GM12878 (cell line): ENCODE results near the gene KRTCAP3. TPM values are rescaled to one million over a fixed set of nuclear protein-coding genes. Genes with fewer than 3 reads are reported as not detected.

Experiments
- ATAC-seq: fragments of 200-7000 bp; cut with Tn5 transposase; 3 replicates; pipeline ENCODE4 v1.9.1; 2020; ENCODE audit warnings: mild to moderate bottlenecking, moderate library complexity
- BruUV-seq: library from RNA; stranded (reverse); fragments of 400-500 nt; replicated peaks from 2 replicates; lab custom pipeline; 2021; lab: Mats Ljungman, UMichigan
- CTCF ChIA-PET: fragments of 300-600 bp; sonication (Branson Sonifier 250); formaldehyde crosslinking; extraction: SDS; loops from one replicate; lab custom pipeline; 2021; ENCODE audit warnings: inconsistent platforms; lab: Yijun Ruan, JAX
- POLR2A ChIA-PET: fragments of 350-600 bp; formaldehyde crosslinking; extraction: SDS; loops from one replicate; lab custom pipeline; 2021; ENCODE audit warnings: inconsistent platforms; lab: Charles Lee
- RAD21 ChIA-PET: fragments of 300-600 bp; sonication (Branson Sonifier 250); formaldehyde crosslinking; loops from one replicate; lab custom pipeline; 2023; ENCODE audit warnings: antibody characterized with exemption; ENCODE audit not compliant: unreplicated experiment; lab: Charles Lee
- SMC1A ChIA-PET: fragments of 300-600 bp; sonication (Branson Sonifier 250); formaldehyde crosslinking; loops from one replicate; lab custom pipeline; 2023; ENCODE audit not compliant: unreplicated experiment, uncharacterized antibody; lab: Charles Lee
- DNase-seq: peaks from one replicate; pipeline ENCODE4 v3.0.0-alpha.2; 2011; ENCODE audit warnings: low read depth, low spot score
- FAIRE-seq: peaks from 3 replicates; lab custom pipeline; 2011; peaks lifted over from hg19 to GRCh38; lab: Jason Lieb, UNC
- H2AFZ ChIP-seq: 2 replicates; pipeline ENCODE4 v1.6.0; 2011; ENCODE audit warnings: low read depth, low read length, control low read depth; ENCODE audit not compliant: control insufficient read depth
- H3K27ac ChIP-seq: 2 replicates; pipeline ENCODE4 v1.5.1; 2011; ENCODE audit warnings: control low read depth; ENCODE audit not compliant: control insufficient read depth, insufficient read depth
- H3K27me3 ChIP-seq, 2 experiments: replicated peaks in 1 of 2; 2 replicates each; pipeline versions ENCODE4 v1.6.0 to v1.6.1; 2011; ENCODE audit warnings: low read length in 1 of 2; ENCODE audit not compliant: control insufficient read depth in 2 of 2, insufficient read depth in 2 of 2
- H3K36me3 ChIP-seq, 2 experiments: 2 replicates each; pipeline ENCODE4 v1.5.1; 2011; ENCODE audit warnings: low read length in 1 of 2; ENCODE audit not compliant: control insufficient read depth in 2 of 2, insufficient read depth in 2 of 2
- H3K4me1 ChIP-seq: 2 replicates; pipeline ENCODE4 v1.6.1; 2011; ENCODE audit warnings: mild to moderate bottlenecking, low read length, moderate library complexity, mixed read lengths; ENCODE audit not compliant: control insufficient read depth, insufficient read depth
- H3K4me2 ChIP-seq: 2 replicates; pipeline ENCODE4 v1.6.0; 2011; ENCODE audit warnings: control low read depth; ENCODE audit not compliant: control insufficient read depth, insufficient read depth
- H3K4me3 ChIP-seq: fragments of 200-600 bp; sonication (generic); 2 replicates; pipeline ENCODE4 v1.5.1; 2016
- H3K79me2 ChIP-seq: 2 replicates; pipeline ENCODE4 v1.6.0; 2011; ENCODE audit warnings: low read length; ENCODE audit not compliant: control insufficient read depth, insufficient read depth
- H3K9ac ChIP-seq: 2 replicates; pipeline ENCODE4 v1.8.0; 2011; ENCODE audit warnings: low read length, control low read depth, mixed read lengths; ENCODE audit not compliant: control insufficient read depth, insufficient read depth
- H3K9me3 ChIP-seq: replicated peaks from 3 replicates; pipeline ENCODE4 v1.5.1; 2011; ENCODE audit warnings: mild to moderate bottlenecking, low read length; ENCODE audit not compliant: control insufficient read depth, insufficient read depth
- H4K20me1 ChIP-seq: 2 replicates; pipeline ENCODE4 v1.6.0; 2011; ENCODE audit not compliant: control insufficient read depth, insufficient read depth
- CBX5 ChIP-seq: sonication (generic); IDR thresholded peaks from 2 replicates; pipeline ENCODE4 v1.6.1; 2016; ENCODE audit warnings: low read depth, moderate library complexity, mild to moderate bottlenecking, inconsistent platforms
- CEBPB ChIP-seq, 2 experiments: fragments of 150-350 bp in 1 of 2; IDR thresholded peaks; 2 replicates each; pipeline ENCODE4 v1.6.1; 2012 to 2014; ENCODE audit warnings: low read depth in 2 of 2, low read length in 2 of 2, borderline replicate concordance in 1 of 2, inconsistent platforms in 1 of 2
- HCFC1 ChIP-seq: fragments of 150-350 bp; IDR thresholded peaks from 2 replicates; pipeline ENCODE4 v1.6.1; 2014; ENCODE audit warnings: low read length
- KDM1A ChIP-seq: fragments of 200-600 bp; sonication (generic); IDR thresholded peaks from 2 replicates; pipeline ENCODE4 v1.6.1; 2016; ENCODE audit warnings: borderline replicate concordance
- NFYA ChIP-seq: IDR thresholded peaks from 2 replicates; pipeline ENCODE4 v1.6.1; 2011; ENCODE audit warnings: low read depth, mild to moderate bottlenecking, low read length, improper control_type of control experiment, borderline replicate concordance
- POLR2A ChIP-seq: IDR thresholded peaks from 2 replicates; pipeline ENCODE4 v1.6.1; 2011; ENCODE audit warnings: low read depth, mild to moderate bottlenecking, low read length
- POLR2AphosphoS5 ChIP-seq: IDR thresholded peaks from 2 replicates; pipeline ENCODE4 v1.6.1; 2011; ENCODE audit warnings: mild to moderate bottlenecking, low read length, inconsistent platforms
- SPI1 ChIP-seq: IDR thresholded peaks from 2 replicates; pipeline ENCODE4 v1.6.1; 2011; ENCODE audit warnings: low read depth, mild to moderate bottlenecking, low read length, moderate library complexity, borderline replicate concordance; ENCODE audit not compliant: insufficient read depth
- STAT1 ChIP-seq: fragments of 450-650 bp; conservative IDR thresholded peaks from 2 replicates; pipeline ENCODE4 v1.6.1; 2014; ENCODE audit warnings: antibody characterized with exemption, mild to moderate bottlenecking
- ZNF207 ChIP-seq: fragments of 450-650 bp; IDR thresholded peaks from 2 replicates; pipeline ENCODE4 v1.6.1; 2014; ENCODE audit warnings: antibody characterized with exemption, mild to moderate bottlenecking, borderline replicate concordance
- ZNF274 ChIP-seq: IDR thresholded peaks from one replicate; pipeline ENCODE4 v1.8.0; 2011; ENCODE audit not compliant: insufficient read length, insufficient read depth
- WGBS: methylation state at CpG from one replicate; pipeline ENCODE4 v1.1.6; 2016; ENCODE audit warnings: low lambda C conversion rate; ENCODE audit not compliant: insufficient replicate concordance, insufficient coverage; ENCODE audit errors: missing lambda C conversion rate; 5-methylcytosine and 5-hydroxymethylcytosine counted together
- in situ Hi-C: fragments of 300-500 bp; cut with MboI; formaldehyde crosslinking; loops from 9 replicates; pipeline ENCODE4 v1.14.3; 2018; ENCODE audit warnings: mixed read lengths
- intact Hi-C: fragments of 100-400 bp; cut with micrococcal nuclease; formaldehyde crosslinking; loops from one replicate; pipeline ENCODE4 v1.14.2; 2022; ENCODE audit not compliant: unreplicated experiment
- polyA plus RNA-seq, 11 experiments: library from polyadenylated mRNA; depleted of rRNA in 4 of 11; unstranded in 6 of 11; stranded (reverse) in 5 of 11; fragments of >200 nt; fragmentation: Nextera tagmentation in 4 of 11; fragmentation: Illumina TruSeq in 1 of 11; extraction: Ambion mirVana in 4 of 11; extraction: Trizol in 1 of 11; gene quantifications; 1 replicate in 1 of 11; 2 replicates in 10 of 11; pipeline versions ENCODE4 v1.2.1 to v1.2.3, GENCODE V29; 2011 to 2016; ENCODE audit warnings: inconsistent platforms in 2 of 11, missing spikeins in 2 of 11, low read depth in 1 of 11
- total RNA-seq, 4 experiments: library from RNA; depleted of rRNA in 3 of 4; stranded (reverse); fragments of >200 nt in 3 of 4; fragmentation: Illumina TruSeq in 1 of 4; extraction: Trizol in 1 of 4; gene quantifications; 2 replicates each; pipeline versions ENCODE4 v1.2.1 to v1.2.3, GENCODE V29; 2013 to 2021
- TF ChIP-seq, protein P1 (sequence below): IDR thresholded peaks from 2 replicates; pipeline ENCODE4 v1.6.1; 2011; ENCODE audit warnings: borderline replicate concordance, low read depth, mild to moderate bottlenecking, moderate library complexity, mixed read lengths, low read length; ENCODE audit not compliant: insufficient read depth; ENCODE audit errors: extremely low read length
- TF ChIP-seq, protein P2 (sequence below): fragments of 450-650 bp; IDR thresholded peaks from 2 replicates; pipeline ENCODE4 v1.6.1; 2014; ENCODE audit warnings: mild to moderate bottlenecking
- TF ChIP-seq, protein P3 (sequence below): fragments of 450-650 bp; IDR thresholded peaks from 2 replicates; pipeline ENCODE4 v1.6.1; 2017; ENCODE audit warnings: borderline replicate concordance
- TF ChIP-seq, protein P4 (sequence below): IDR thresholded peaks from 2 replicates; pipeline ENCODE4 v1.6.1; 2012; ENCODE audit warnings: low read depth, low read length, improper control_type of control experiment
- TF ChIP-seq, protein P5 (sequence below): IDR thresholded peaks from 2 replicates; pipeline ENCODE4 v1.6.1; 2011; ENCODE audit warnings: mild to moderate bottlenecking, low read depth, low read length, moderate library complexity; ENCODE audit not compliant: insufficient replicate concordance

The KRTCAP3 gene
- total and polyA plus RNA-seq, 10 of the 15 experiments (the other 5 are each of a cell fraction or from before 2014, with no cell fraction given), result 0.26 to 2.2 (median 0.82) TPM; not detected in 1

DNA sequence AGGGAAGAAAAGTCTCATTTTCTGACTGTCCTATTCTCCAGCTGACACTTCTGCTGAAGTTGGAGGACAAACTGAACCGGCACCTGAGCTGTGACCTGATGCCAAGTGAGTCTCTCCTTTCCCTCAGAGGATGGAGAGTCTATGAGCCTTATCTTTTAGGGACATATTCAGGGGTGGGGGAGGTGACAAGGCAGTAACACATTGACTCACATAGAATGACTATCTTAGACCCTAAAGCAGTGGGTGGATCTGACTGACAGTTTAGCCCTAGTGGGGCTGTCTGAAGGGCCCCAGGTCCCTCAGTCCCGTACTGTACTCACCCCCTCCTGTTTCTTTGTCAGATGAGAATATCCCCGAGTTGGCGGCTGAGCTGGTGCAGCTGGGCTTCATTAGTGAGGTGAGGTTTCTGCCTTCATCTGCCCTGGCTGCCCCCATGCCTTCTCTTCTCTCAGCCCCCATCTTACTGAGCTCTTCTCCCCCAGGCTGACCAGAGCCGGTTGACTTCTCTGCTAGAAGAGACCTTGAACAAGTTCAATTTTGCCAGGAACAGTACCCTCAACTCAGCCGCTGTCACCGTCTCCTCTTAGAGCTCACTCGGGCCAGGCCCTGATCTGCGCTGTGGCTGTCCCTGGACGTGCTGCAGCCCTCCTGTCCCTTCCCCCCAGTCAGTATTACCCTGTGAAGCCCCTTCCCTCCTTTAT, 805 bp upstream of the KRTCAP3 start:
- no peaks in the 10 kb centered on the region for H3K9me3 ChIP-seq
- WGBS, result 84% methylated on average over 10 of the region's 10 CpGs
- no TSS peak for BruUV-seq
- DNase-seq (no peak), FAIRE-seq (no peak), ATAC-seq (no peak; the same call in 2 of the 3 replicates)
- no peaks in the 10 kb centered on the region for H3K4me1 ChIP-seq
- no peaks in the 10 kb centered on the region for H4K20me1 ChIP-seq
- no peak overlapping the region for H2AFZ ChIP-seq
- intact Hi-C loops (no loop called here), in situ Hi-C loops (no loop called here)
- ChIA-PET CTCF (no interaction called here), SMC1A (no interaction called here), RAD21 (no interaction called here), POLR2A (no interaction called here)
- no peak overlapping the region for H3K4me3 ChIP-seq
- H3K79me2 ChIP-seq, result no peaks in the 10 kb centered on the region
- H3K9ac ChIP-seq, result no peak overlapping the region
- no peak overlapping the region for H3K27ac ChIP-seq
- TF ChIP-seq STAT1, result no peak
- TF ChIP-seq, protein P1, sequence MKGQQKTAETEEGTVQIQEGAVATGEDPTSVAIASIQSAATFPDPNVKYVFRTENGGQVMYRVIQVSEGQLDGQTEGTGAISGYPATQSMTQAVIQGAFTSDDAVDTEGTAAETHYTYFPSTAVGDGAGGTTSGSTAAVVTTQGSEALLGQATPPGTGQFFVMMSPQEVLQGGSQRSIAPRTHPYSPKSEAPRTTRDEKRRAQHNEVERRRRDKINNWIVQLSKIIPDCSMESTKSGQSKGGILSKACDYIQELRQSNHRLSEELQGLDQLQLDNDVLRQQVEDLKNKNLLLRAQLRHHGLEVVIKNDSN, result no peak
- TF ChIP-seq ZNF274, result no peak
- no peak for TF ChIP-seq CEBPB (IDR thresholded peaks at IDR 0.05; ENCODE audit: borderline replicate concordance in 1 of 2, low read depth in 2 of 2, low read length in 2 of 2)
- TF ChIP-seq ZNF207, result no peak
- no peak for TF ChIP-seq KDM1A
- TF ChIP-seq, protein P2, sequence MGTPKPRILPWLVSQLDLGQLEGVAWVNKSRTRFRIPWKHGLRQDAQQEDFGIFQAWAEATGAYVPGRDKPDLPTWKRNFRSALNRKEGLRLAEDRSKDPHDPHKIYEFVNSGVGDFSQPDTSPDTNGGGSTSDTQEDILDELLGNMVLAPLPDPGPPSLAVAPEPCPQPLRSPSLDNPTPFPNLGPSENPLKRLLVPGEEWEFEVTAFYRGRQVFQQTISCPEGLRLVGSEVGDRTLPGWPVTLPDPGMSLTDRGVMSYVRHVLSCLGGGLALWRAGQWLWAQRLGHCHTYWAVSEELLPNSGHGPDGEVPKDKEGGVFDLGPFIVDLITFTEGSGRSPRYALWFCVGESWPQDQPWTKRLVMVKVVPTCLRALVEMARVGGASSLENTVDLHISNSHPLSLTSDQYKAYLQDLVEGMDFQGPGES, result no peak
- no peak for TF ChIP-seq SPI1
- TF ChIP-seq NFYA, result no peak
- TF ChIP-seq, protein P3, sequence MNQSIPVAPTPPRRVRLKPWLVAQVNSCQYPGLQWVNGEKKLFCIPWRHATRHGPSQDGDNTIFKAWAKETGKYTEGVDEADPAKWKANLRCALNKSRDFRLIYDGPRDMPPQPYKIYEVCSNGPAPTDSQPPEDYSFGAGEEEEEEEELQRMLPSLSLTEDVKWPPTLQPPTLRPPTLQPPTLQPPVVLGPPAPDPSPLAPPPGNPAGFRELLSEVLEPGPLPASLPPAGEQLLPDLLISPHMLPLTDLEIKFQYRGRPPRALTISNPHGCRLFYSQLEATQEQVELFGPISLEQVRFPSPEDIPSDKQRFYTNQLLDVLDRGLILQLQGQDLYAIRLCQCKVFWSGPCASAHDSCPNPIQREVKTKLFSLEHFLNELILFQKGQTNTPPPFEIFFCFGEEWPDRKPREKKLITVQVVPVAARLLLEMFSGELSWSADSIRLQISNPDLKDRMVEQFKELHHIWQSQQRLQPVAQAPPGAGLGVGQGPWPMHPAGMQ, result no peak
- no peak for TF ChIP-seq POLR2AphosphoS5
- TF ChIP-seq POLR2A, result no peak
- TF ChIP-seq, protein P4, sequence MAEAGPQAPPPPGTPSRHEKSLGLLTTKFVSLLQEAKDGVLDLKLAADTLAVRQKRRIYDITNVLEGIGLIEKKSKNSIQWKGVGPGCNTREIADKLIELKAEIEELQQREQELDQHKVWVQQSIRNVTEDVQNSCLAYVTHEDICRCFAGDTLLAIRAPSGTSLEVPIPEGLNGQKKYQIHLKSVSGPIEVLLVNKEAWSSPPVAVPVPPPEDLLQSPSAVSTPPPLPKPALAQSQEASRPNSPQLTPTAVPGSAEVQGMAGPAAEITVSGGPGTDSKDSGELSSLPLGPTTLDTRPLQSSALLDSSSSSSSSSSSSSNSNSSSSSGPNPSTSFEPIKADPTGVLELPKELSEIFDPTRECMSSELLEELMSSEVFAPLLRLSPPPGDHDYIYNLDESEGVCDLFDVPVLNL, result no peak
- no peak for TF ChIP-seq HCFC1
- TF ChIP-seq, protein P5, sequence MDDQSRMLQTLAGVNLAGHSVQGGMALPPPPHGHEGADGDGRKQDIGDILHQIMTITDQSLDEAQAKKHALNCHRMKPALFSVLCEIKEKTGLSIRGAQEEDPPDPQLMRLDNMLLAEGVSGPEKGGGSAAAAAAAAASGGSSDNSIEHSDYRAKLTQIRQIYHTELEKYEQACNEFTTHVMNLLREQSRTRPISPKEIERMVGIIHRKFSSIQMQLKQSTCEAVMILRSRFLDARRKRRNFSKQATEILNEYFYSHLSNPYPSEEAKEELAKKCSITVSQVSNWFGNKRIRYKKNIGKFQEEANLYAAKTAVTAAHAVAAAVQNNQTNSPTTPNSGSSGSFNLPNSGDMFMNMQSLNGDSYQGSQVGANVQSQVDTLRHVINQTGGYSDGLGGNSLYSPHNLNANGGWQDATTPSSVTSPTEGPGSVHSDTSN, result no peak
- no peak for TF ChIP-seq CBX5
- H3K4me2 ChIP-seq, result no peak overlapping the region
- no peaks in the 10 kb centered on the region for H3K27me3 ChIP-seq
- peaks cover 15 to 26% of the 10 kb centered on the region in 2 experiments for H3K36me3 ChIP-seq
